RWPE1 (cell line): ENCODE measurements around the gene QRICH1.

Experiments used
- CTCF ChIA-PET: fragments of 350-600 bp; sonication (Branson Sonifier 250); formaldehyde crosslinking; extraction: SDS; loops from one replicate; lab custom pipeline; 2021; lab: Yijun Ruan, JAX
- POLR2A ChIA-PET: fragments of 400-600 bp; formaldehyde crosslinking; extraction: SDS; loops from one replicate; lab custom pipeline; 2020; ENCODE audit warnings: antibody characterized with exemption; ENCODE audit not compliant: low non-redundant PET; lab: Yijun Ruan, JAX
- DNase-seq: peaks from one replicate; pipeline ENCODE4 v3.0.0; 2012; ENCODE audit warnings: low spot score
- H3K27ac ChIP-seq: fragments of 450-650 bp; 2 replicates; pipeline ENCODE4 v1.5.1; 2017
- TF ChIP-seq, protein P1 (sequence below): fragments of 450-650 bp; conservative IDR thresholded peaks from 2 replicates; pipeline ENCODE4 v1.5.1; 2017; ENCODE audit warnings: low read depth, mild to moderate bottlenecking

The QRICH1 gene

DNA sequence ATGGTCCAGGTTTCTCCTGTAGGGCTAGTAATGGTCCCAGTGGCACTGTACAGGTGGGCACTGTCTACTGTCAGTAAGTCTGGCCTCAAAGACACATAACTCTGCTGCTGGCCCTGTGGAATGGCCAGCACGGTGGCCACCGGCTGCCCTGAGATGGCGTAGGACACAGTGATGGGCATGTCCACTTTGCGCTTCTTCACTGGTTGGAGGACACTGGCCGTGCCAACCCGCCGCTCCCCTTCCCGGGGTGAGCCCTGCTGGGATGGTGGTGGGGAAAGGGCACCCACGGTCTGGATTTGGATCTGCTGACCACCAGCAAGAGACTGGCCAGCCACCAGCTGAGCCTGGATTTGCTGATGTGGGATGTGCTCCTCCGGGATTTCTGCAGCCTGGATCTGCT is 36.6 kb downstream of the QRICH1 start:
- TF ChIP-seq, protein P1, sequence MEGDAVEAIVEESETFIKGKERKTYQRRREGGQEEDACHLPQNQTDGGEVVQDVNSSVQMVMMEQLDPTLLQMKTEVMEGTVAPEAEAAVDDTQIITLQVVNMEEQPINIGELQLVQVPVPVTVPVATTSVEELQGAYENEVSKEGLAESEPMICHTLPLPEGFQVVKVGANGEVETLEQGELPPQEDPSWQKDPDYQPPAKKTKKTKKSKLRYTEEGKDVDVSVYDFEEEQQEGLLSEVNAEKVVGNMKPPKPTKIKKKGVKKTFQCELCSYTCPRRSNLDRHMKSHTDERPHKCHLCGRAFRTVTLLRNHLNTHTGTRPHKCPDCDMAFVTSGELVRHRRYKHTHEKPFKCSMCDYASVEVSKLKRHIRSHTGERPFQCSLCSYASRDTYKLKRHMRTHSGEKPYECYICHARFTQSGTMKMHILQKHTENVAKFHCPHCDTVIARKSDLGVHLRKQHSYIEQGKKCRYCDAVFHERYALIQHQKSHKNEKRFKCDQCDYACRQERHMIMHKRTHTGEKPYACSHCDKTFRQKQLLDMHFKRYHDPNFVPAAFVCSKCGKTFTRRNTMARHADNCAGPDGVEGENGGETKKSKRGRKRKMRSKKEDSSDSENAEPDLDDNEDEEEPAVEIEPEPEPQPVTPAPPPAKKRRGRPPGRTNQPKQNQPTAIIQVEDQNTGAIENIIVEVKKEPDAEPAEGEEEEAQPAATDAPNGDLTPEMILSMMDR, result no peak
- POLR2A ChIA-PET, result no interaction called here
- CTCF ChIA-PET, result no interaction called here
- no peak for DNase-seq
- H3K27ac ChIP-seq, result no peak overlapping the region

DNA sequence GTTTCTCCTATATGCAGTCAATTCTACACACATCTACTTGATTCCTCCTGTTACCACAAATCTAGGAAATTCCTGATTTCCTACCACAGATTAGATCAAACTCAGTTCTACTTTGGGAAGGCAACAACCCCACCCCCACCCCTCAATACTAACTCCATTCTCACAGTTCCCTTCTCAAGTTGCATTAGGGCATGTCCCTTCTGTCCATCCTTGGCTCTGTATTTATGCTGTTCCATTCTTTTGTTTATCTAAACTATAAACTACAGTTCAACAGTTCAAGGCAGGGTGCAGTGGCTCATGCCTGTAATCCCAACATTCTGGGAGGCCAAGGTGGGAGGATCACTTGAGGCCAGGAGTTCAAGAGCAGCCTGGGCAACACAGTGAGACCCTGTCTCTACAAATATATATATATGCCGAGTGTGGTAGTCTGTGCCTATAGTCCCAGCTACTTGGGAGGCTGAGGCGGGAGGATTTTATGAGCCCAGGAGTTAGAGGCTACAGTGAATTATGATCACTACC is 39.5 kb downstream of the QRICH1 start:
- ChIA-PET POLR2A (no interaction called here), CTCF (no interaction called here)
- DNase-seq, result no peak
- TF ChIP-seq, protein P1, result no peak
- no peak overlapping the region for H3K27ac ChIP-seq

DNA sequence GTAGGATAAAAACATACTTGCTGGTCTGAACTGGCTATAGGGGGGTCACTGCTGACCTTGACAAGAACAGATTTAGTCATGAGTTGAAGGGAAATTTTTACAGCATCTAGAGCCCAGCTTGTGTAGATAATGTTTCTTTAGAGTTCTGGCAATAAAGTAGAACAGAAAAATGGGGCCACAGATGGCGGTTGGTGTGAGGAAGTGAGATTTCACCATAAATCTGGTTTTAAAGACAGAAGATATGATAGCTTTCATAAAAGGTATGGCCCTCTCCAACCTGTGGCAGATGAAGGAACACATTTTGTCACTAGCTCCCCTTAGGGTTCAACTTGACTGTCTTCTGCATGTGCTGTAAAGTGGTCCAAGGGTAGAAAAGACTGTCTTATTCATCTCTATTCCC is 40.3 kb downstream of the QRICH1 start:
- ChIA-PET CTCF (no interaction called here), POLR2A (no interaction called here)
- no peak overlapping the region for H3K27ac ChIP-seq
- TF ChIP-seq, protein P1, result no peak
- no peak for DNase-seq

DNA sequence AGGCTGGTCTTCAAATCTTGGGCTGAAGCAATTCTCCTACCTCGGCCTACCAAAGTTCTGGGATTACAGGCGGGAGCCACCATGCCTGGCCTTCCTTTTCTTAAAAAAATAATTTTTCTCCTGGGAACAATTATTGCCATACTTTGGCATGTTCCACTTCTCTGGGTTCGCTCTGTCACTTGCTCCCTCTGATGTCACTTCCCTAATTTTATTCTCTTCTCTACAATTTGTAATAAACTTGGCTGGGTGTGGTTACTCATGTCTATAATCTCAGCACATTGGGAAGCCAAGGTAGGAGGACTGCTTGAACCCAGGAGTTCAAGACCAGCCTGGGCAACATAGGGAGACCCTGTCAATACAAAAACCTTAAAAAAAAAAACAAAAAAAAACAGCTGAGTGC is 58.6 kb downstream of the QRICH1 start:
- no peak overlapping the region for H3K27ac ChIP-seq
- ChIA-PET CTCF (no interaction called here), POLR2A (no interaction called here)
- DNase-seq, result no peak
- TF ChIP-seq, protein P1, result no peak

DNA sequence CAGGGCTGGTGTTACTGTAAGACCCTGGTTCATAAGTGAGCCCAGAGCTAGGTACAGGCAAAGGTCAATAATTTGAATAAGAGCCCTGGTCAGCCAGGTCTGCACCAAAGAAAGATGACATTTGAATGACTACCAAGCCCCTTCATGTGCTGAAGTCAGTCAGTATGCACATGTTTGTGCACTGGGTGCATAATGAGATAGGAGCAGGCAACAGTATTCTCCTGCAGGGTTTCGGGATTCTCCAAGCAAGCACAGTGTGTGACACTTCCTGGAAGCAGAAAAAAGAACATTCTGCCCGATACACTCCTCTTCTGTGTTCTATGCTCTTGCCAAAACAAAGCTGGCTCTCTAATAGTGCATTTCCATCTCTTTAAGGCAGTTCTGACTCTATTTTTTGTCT is 59.2 kb downstream of the QRICH1 start:
- DNase-seq, result no peak
- CTCF ChIA-PET, result interaction anchor here (0.6 kb wide), 1 partner anchor 47 kb away, joined by 3 read pairs; no protein-coding TSS in a partner anchor
- no peak overlapping the region for H3K27ac ChIP-seq
- TF ChIP-seq, protein P1, result no peak
- POLR2A ChIA-PET, result no interaction called here

DNA sequence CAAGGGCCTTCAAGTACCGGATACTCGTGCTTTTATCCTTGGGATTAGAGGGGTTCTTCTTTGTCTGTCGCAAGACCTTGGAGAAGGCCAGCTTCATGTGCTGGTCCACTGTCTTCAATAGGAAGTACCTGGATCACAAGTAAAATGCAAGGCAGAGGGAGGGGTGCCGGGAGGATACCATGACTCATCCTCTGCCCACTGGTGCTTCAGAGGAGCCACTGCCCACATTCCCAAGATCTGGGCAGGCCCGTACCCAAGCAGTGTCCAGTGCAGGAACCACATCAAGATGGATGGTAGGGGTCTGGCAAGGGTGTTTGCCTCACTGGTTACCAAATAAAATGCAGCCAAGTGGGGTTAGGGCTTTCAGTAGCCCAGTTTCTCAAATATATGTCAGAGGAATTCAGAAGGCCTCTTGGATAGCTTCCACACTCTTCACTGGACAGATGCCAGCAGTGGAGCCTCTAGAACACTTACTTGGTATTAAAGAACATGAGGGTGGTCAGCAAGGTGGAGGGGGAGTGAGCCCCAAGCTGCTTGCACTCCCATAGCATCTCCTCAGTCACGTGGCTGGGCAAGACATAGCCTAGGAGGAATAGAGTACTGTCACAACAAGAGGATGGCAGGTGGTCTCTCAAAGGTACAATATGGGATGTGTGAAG is 61.1 kb downstream of the QRICH1 start:
- DNase-seq, result no peak
- CTCF ChIA-PET, result interaction anchor here (0.6 kb wide), 1 partner anchor 96 kb away, joined by 3 read pairs; no protein-coding TSS in a partner anchor
- TF ChIP-seq, protein P1, result no peak
- POLR2A ChIA-PET, result no interaction called here
- H3K27ac ChIP-seq, result peak overlapping the region; percentile 34
